ENCODE measurements around the gene INIP. TPM values are rescaled to one million over a fixed set of nuclear protein-coding genes. Genes with fewer than 3 reads are reported as not detected.

Gene INIP
- total RNA-seq, 1 donor from 2014 or later = 26.6 TPM

DNA sequence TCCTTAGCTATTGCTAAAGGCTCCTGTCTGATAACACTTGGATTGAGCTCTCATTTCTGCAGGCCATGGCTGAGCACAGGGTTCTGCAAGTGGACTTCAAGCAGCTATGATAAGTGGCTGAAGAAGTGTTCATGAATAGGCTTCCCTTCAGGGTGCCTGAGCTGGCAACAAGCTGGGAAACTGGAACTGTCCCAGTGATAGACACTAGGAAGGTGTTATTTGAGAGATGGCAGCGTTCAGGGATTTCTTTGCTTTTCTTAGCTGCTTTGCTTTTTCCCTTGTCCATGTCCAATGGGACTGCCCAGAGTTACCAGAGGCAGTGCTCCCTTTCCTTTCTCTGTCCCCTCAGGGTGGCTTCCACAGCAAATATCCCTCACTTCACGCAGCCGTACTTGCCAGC, 75.8 kb downstream of the INIP start:
- no peak for DNase-seq (ENCODE audit: extremely low spot score, unreplicated experiment)
- Mint-ChIP-seq H3K27ac (ENCODE audit: unreplicated experiment) (no peak overlapping the region), H3K9me3 (ENCODE audit: unreplicated experiment) (peaks cover 35% of the 10 kb centered on the region), H3K27me3 (ENCODE audit: unreplicated experiment) (no peaks in the 10 kb centered on the region), H3K4me3 (ENCODE audit: unreplicated experiment) (no peak overlapping the region), H3K36me3 (ENCODE audit: unreplicated experiment) (peaks cover 9% of the 10 kb centered on the region), H3K4me1 (ENCODE audit: unreplicated experiment) (no peaks in the 10 kb centered on the region)
- TF ChIP-seq, protein P1, sequence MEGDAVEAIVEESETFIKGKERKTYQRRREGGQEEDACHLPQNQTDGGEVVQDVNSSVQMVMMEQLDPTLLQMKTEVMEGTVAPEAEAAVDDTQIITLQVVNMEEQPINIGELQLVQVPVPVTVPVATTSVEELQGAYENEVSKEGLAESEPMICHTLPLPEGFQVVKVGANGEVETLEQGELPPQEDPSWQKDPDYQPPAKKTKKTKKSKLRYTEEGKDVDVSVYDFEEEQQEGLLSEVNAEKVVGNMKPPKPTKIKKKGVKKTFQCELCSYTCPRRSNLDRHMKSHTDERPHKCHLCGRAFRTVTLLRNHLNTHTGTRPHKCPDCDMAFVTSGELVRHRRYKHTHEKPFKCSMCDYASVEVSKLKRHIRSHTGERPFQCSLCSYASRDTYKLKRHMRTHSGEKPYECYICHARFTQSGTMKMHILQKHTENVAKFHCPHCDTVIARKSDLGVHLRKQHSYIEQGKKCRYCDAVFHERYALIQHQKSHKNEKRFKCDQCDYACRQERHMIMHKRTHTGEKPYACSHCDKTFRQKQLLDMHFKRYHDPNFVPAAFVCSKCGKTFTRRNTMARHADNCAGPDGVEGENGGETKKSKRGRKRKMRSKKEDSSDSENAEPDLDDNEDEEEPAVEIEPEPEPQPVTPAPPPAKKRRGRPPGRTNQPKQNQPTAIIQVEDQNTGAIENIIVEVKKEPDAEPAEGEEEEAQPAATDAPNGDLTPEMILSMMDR (IDR thresholded peaks at IDR 0.05) = no peak

DNA sequence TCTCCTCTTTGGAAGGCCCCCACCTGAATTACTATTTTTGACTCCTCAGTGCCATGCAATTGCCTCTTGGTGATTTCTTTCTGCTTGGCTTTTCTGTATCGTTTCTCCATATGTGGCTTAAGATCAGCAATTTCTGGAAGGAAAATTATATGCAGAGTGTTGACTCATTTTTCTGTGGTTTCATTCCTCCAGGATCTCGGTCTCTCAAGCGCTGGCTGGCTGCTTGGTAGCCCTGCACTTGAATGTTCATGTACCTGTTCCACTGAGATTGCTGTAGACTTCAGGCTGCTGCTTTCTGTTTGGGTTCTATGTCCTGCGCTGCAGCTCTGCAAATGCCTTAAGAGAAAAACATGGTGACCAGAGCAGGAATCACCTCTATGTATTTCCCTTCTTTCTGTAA, 77.6 kb downstream of the INIP start:
- H3K4me3 Mint-ChIP-seq (ENCODE audit: unreplicated experiment) = no peak overlapping the region
- no peak overlapping the region for H3K27ac Mint-ChIP-seq (ENCODE audit: unreplicated experiment)
- TF ChIP-seq, protein P1 (IDR thresholded peaks at IDR 0.05) = no peak
- no peak for DNase-seq (ENCODE audit: extremely low spot score, unreplicated experiment)
- H3K27me3 Mint-ChIP-seq (ENCODE audit: unreplicated experiment) = no peaks in the 10 kb centered on the region
- H3K4me1 Mint-ChIP-seq (ENCODE audit: unreplicated experiment) = no peaks in the 10 kb centered on the region
- H3K36me3 Mint-ChIP-seq (ENCODE audit: unreplicated experiment) = peaks cover 9% of the 10 kb centered on the region
- H3K9me3 Mint-ChIP-seq (ENCODE audit: unreplicated experiment) = peaks cover 24% of the 10 kb centered on the region

Other genes with a start within 250 kb of the INIP start
- gene KIAA1958, start 231.3 kb downstream of the INIP start, total RNA-seq = 4.9 and 6.1 TPM in 2 replicates
- gene SNX30, start 32.6 kb upstream of the INIP start, total RNA-seq = 18.2 and 19.0 TPM in 2 replicates
- gene SLC46A2, start 172.8 kb upstream of the INIP start, total RNA-seq = not detected in 2 replicates